AG09309 (cell line): ENCODE data around the gene TSTD1.

Source experiments
- DNase-seq: peaks from one replicate; pipeline ENCODE4 v3.0.0-alpha.2; 2010; ENCODE audit warnings: low read depth
- H3K4me3 ChIP-seq: 2 replicates; pipeline ENCODE4 v1.5.1; 2011; ENCODE audit warnings: mild to moderate bottlenecking, low read depth, low read length, moderate library complexity; ENCODE audit not compliant: control insufficient read depth
- CTCF ChIP-seq: IDR thresholded peaks from 2 replicates; pipeline ENCODE4 v1.5.1; 2011; ENCODE audit warnings: mild to moderate bottlenecking, low read depth, low read length, inconsistent platforms; ENCODE audit not compliant: insufficient read depth, control insufficient read depth; ENCODE audit errors: missing control alignments

The TSTD1 gene

GRCh38 chr1:161074676-161075368, 36.1 kb upstream of the TSTD1 start:
- no peak for TF ChIP-seq CTCF
- H3K4me3 ChIP-seq = no peak overlapping the region
- no peak for DNase-seq

GRCh38 chr1:161073474-161074121, 34.8 kb upstream of the TSTD1 start:
- TF ChIP-seq CTCF = no peak
- DNase-seq = no peak
- H3K4me3 ChIP-seq = no peak overlapping the region

GRCh38 chr1:161072751-161073449, 34.1 kb upstream of the TSTD1 start:
- TF ChIP-seq CTCF = no peak
- DNase-seq = no peak
- no peak overlapping the region for H3K4me3 ChIP-seq

- H3K4me3 ChIP-seq = no peak overlapping the region
- TF ChIP-seq CTCF = peak; percentile 69
- DNase-seq = no peak
These were observed 33.2 kb upstream of the TSTD1 start for GRCh38 chr1:161071886-161072371.

- TF ChIP-seq CTCF = no peak
- H3K4me3 ChIP-seq = no peak overlapping the region
- no peak for DNase-seq
These were observed 32.0 kb upstream of the TSTD1 start for GRCh38 chr1:161070761-161071160.

GRCh38 chr1:161069731-161070270, 31.0 kb upstream of the TSTD1 start, which contains the start of gene ARHGAP30:
ARHGAP30 (minus strand) TSS chr1:161069891; CDS start chr1:161069624, 267 bp downstream.
- TF ChIP-seq CTCF = no peak
- no peak within 1 kb of the TSS for H3K4me3 ChIP-seq
- no peak for DNase-seq
